NCI-H82 treated with DMSO at 0.1 percent for 48 hours (cell line): Measurements from ENCODE around the gene TNFRSF12A.
A peak's percentile ranks its signal among the peaks of the same experiment; 100 is the strongest.
"Not testable (repeated sequence)": the region's sequence is repeated elsewhere in the genome, so short reads cannot be mapped to it uniquely, and the experiment has no call there.

Source experiments
- DNase-seq: peaks from one replicate; lab custom pipeline; 2025; ENCODE audit not compliant: unreplicated experiment; lab: John Stamatoyannopoulos, UW

The TNFRSF12A gene

DNA sequence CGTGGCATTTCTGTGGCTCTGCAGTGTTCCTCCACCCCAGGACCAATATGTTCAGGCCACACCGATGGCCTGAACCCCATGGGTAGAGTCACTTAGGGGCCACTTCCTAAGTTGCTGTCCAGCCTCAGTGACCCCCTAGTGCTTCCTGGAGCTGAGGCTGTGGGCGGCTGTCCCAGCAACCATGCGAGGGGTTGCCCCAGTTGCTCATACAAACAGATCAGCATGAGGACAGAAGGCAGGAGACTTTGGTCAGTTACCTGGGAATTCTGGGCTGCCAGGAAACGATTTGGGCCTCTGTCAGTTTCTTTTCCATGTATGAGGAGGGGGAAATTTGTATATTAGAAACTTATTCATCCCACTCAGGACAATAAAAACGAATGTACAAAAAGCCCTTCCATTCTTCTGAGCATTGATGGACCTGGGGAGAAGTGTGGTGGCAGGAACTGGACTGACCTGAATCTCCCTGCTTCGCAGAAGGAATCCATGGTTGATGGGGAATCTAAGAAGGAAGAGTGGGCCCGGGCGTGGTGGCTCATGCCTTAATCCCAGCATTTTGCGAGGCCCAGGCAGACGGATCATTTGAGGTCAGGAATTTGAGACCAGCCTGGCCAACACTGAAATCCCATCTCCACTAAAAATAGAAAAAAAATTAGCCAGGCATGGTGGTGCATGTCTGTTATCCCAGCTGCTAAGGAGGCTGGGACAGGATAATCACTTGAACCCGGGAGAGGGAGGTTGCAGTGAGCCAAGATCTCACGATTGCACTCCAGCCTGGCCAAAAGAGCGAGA, 40.4 kb downstream of the TNFRSF12A start:
- peak; percentile 68 for DNase-seq

DNA sequence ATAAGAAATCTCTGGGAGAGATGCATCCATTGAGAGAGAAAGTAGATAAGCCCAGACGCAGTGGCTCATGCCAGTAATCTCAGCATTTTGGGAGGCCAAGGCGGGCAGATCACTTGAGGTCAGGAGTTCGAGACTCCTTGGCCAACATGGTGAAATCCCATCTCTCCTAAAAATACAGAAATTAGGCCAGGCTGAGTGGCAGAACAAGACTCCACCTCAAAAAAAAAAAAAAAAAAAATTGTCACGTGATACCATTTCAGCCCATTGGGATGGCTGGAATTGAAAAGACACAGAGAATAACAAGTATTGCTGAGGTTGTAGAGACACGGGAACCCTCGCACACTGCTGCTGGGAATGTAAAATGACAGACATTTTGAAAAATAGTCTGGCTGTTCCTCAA, 42.4 kb downstream of the TNFRSF12A start:
- no peak for DNase-seq

DNA sequence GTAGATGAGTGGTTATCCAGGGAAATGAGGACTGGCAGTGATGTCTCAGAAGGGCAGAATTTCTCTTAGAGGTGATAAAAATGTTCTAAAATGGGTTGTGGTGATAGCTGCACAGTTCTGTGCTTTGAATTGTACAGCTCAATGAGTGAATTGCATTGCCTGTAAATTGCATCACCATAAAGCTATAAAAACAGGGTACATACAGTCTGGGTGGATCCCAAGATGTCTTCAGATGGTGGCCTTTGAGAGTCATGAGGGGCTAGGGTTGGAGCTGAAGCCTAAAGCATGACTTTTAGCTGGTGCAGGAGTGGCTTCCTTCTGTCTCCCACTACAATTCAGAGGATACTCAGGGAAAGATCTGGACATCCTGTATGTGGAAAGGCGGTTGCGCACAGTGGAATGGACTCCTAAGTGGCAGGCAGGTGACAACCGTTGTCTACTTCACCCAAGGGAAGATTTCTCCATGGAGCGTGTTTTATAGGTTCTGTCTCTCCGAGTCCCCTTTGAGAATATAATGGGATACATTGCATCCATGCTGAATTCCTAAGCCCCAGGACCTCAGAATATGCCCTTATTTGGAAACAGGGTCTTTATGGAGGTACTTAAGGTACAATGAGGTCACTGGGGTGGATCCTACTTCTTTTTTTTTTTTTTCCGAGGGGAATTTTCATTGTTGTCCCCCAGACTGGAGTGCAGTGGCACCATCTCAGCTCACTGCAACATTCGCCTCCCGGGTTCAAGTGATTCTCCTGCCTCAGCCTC, 43.6 kb downstream of the TNFRSF12A start:
- no peak for DNase-seq

GRCh38 chr16:3065069-3065741, 45.0 kb downstream of the TNFRSF12A start, which contains the start of gene IL32:
Gene IL32 (plus strand): TSS chr16:3065640. CDS start chr16:3065812, 172 bp downstream.
- no peak for DNase-seq

DNA sequence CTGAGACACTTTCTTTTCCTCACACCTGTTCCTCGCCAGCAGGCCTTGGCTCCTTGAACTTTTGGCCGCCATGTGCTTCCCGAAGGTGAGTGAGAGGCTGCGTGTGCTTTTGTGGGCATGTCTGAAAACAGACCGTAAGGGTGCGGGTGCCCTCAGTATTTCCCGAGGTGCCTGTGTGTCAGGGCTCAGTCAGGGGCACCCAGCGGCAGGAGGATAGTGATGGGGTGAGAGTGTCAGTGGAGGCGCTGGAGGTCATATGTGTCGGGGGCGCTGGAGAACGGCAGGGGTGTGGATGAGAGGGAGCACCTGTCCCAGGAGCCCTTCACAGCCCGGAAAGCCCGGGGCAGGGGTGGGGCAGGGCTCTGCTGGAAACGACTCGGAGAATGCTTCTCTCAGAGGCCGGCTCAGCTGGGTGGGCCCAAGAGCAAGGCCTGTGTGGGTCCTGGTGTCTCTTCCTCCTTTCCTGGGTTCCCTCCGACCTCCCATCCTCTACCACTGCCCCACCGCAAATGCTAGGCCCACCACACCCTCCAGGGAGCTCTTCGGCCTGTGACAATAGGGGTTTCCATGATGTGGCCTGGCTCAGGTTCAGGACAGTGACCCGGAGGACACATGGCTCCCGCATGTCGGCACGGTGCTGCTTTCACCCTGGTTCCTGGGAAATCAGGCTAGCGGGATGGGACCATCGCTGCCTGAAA, 45.7 kb downstream of the TNFRSF12A start:
- no peak for DNase-seq

DNA sequence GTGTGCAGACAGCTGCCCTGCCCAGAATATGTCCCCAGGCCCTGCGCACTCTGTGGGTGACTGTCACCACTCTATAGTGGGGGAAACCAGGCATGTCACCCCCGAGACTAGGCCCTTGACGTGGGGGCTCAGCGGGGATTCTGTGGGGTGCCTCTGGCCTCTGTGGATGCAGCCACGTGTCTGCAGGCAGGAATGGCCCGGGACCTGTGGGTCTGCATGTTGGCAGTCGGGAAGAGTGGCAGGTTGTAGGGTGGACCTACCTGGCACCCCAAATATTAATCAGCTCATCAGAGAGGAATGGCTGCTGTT, 46.2 kb downstream of the TNFRSF12A start:
- no peak for DNase-seq

- DNase-seq: no peak
These were observed 48.3 kb downstream of the TNFRSF12A start for GRCh38 chr16:3068487-3068886.

DNA sequence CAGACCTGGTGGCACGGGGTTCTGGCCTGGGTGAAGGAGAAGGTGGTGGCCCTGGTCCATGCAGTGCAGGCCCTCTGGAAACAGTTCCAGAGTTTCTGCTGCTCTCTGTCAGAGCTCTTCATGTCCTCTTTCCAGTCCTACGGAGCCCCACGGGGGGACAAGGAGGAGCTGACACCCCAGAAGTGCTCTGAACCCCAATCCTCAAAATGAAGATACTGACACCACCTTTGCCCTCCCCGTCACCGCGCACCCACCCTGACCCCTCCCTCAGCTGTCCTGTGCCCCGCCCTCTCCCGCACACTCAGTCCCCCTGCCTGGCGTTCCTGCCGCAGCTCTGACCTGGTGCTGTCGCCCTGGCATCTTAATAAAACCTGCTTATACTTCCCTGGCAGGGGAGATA, 49.0 kb downstream of the TNFRSF12A start:
- not testable (repeated sequence) for DNase-seq

DNA sequence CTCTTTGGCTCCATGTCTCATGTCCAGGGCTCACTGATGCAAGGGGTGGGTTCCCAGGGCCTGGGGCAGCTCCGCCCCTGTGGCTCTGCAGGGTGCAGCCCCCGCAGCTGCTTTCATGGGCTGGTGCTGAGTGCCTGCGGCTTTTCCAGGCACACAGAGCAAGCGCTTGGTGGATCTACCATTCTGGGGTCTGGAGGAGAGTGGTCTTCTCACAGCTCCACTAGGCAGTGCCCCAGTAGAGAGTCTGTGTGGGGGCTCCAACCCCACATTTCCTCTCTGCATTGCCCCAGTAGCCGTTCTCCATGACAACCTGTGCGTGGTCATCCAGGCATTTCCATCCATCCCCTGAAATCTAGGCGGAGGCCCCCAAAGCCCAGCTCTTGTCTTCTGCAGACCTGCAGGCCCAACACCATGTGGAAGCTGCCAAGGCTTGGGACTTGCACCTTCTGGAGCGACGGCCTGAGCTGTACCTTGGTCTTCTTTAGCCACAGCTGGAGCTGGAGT, 50.5 kb downstream of the TNFRSF12A start:
- DNase-seq: no peak

- DNase-seq: no peak
These were observed 51.5 kb downstream of the TNFRSF12A start for GRCh38 chr16:3071655-3072054.
